Colonic mucosa (tissue), 4 donors: ENCODE data around the gene MUC2. TPM values are rescaled to one million over a fixed set of nuclear protein-coding genes. Genes with fewer than 3 reads are reported as not detected.

Experiments used
- DNase-seq: peaks from one replicate; pipeline ENCODE4 v3.0.0-alpha.2; 2020
- H3K27ac ChIP-seq: fragments of 200-600 bp; one replicate; pipeline ENCODE4 v1.8.0; 2021
- H3K27me3 ChIP-seq: fragments of 200-600 bp; one replicate; pipeline ENCODE4 v1.8.0; 2021
- H3K36me3 ChIP-seq: fragments of 200-600 bp; one replicate; pipeline ENCODE4 v1.8.0; 2021
- H3K4me1 ChIP-seq: fragments of 200-600 bp; one replicate; pipeline ENCODE4 v1.8.0; 2021; ENCODE audit warnings: mild to moderate bottlenecking
- H3K4me3 ChIP-seq: fragments of 200-600 bp; one replicate; pipeline ENCODE4 v1.8.0; 2021
- H3K9ac ChIP-seq, 2 donors: one replicate each; pipeline ENCODE4 v1.7.0; 2013; ENCODE audit warnings: control low read depth in 2 of 2, low read depth in 2 of 2, low read length in 2 of 2
- H3K9me3 ChIP-seq: fragments of 200-600 bp; one replicate; pipeline ENCODE4 v1.8.0; 2021
- CTCF ChIP-seq: fragments of 200-600 bp; IDR thresholded peaks from one replicate; pipeline ENCODE4 v1.8.0; 2022; ENCODE audit warnings: antibody characterized with exemption, mild to moderate bottlenecking
- intact Hi-C: fragments of 100-400 bp; cut with DNase I; formaldehyde crosslinking; loops from one replicate; pipeline ENCODE4 v1.14.1; 2022
- total RNA-seq, 2 donors: library from RNA; stranded (reverse); fragmentation: NEBNext Ultra II Directional in 1 of 2; extraction: Animal tissue kit (Norgen Biotek cat#: 25700) in 1 of 2; gene quantifications; one replicate each; pipeline ENCODE4 v1.2.1, GENCODE V29; 2021
- donor health status: healthy.
- donor health status: DM: no; HTN: no; CAD: no.
- donor health status: DM: no; HTN: no; CAD: no.

The MUC2 gene
- total RNA-seq, 2 donors from 2014 or later = 1,230 to 1,438 TPM

DNA sequence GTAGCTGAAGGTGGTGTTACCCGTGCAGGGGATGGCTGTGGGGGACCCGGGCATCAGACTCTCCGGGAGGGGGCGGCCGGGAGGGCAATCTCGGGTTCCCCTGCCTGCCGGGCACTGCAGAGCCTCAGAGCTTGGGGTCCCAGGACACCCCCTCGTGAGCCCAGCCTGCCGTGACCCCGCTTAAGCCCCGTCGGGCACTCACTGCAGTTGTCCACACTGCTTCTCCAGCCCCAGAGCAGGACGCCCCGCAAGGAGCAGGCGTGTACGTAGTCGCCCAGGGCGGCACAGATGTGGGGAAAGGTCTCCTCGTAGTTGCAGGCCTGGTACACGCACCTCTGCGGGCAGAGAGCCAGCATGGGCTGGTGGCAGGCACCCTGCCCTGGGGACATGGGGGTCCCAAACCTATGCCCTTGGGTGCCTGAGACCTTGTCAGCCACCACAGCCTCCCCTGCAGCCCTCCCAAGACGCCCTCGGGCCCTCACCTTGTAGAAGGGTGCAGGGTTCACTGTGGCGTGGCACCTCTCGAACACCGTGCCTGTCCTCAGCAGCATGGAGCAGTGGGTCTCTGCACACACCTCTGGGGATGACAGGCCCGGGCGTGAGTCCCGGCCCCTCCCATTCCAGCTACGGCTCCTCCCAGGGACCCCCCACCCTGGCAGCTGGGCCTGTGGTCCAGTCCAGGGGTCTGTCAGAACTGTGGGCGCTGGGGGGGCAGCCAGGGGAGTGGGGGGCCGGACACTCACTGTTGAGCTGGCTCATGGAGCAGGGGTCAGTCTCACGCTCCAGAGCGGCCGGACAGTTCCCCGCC lies 47.0 kb upstream of the MUC2 start:
- Histone ChIP-seq H3K36me3 (no peaks in the 10 kb centered on the region), H3K27ac (no peak overlapping the region), H3K27me3 (no peaks in the 10 kb centered on the region), H3K4me3 (no peak overlapping the region), H3K9ac (no peak overlapping the region), H3K4me1 (no peaks in the 10 kb centered on the region), H3K9me3 (no peaks in the 10 kb centered on the region)
- no peak for TF ChIP-seq CTCF
- no peak for DNase-seq
- intact Hi-C loops = no loop called here

DNA sequence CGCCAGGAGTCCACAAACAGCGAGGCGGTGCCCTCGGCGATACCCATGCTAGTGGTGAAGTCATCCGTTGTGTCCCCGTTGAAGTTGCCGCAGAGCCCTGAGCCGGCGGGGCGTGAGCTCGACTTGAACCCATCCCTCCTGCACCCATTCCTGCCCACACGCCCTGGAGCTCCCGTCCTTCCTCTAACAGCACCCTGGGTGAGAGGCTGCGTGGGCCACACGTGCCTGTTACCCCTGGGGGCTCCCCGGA lies 46.5 kb upstream of the MUC2 start:
- Histone ChIP-seq H3K4me3 (no peak overlapping the region), H3K9ac (no peak overlapping the region), H3K4me1 (no peaks in the 10 kb centered on the region), H3K27ac (no peak overlapping the region), H3K36me3 (no peaks in the 10 kb centered on the region), H3K9me3 (no peaks in the 10 kb centered on the region), H3K27me3 (no peaks in the 10 kb centered on the region)
- TF ChIP-seq CTCF = no peak
- no peak for DNase-seq
- intact Hi-C loops = no loop called here

- no peak overlapping the region for H3K9ac ChIP-seq
- TF ChIP-seq CTCF = no peak
- H3K4me3 ChIP-seq = no peak overlapping the region
- DNase-seq = no peak
- no peaks in the 10 kb centered on the region for H3K36me3 ChIP-seq
- no peaks in the 10 kb centered on the region for H3K27me3 ChIP-seq
- H3K9me3 ChIP-seq = no peaks in the 10 kb centered on the region
- intact Hi-C loops = no loop called here
- no peak overlapping the region for H3K27ac ChIP-seq
- no peaks in the 10 kb centered on the region for H3K4me1 ChIP-seq
Observed at GRCh38 chr11:1028616-1029015, 46.1 kb upstream of the MUC2 start.

DNA sequence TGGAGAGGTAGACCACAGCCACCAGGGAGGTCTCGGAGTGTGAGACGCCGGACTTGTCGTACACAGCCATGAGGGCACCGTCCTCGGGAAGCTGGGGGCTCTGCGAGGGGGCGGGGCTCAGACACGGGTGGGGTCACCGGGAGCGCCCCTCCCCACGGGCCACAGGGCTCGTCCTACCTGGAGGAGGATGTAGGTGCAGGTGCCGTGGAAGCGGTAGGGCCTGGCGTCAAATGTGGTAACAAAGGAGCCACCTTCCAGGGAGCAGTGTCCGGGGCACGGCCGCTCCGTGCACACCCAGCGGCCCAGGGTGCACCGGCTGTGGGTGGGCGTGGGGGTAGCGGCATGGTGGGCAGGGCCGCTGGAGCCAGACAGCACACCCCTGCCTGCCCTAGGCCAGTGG lies 45.6 kb upstream of the MUC2 start:
- intact Hi-C loops = no loop called here
- H3K36me3 ChIP-seq = no peaks in the 10 kb centered on the region
- no peak overlapping the region for H3K4me3 ChIP-seq
- no peak overlapping the region for H3K27ac ChIP-seq
- no peaks in the 10 kb centered on the region for H3K4me1 ChIP-seq
- no peak for TF ChIP-seq CTCF
- no peak for DNase-seq
- H3K9me3 ChIP-seq = no peaks in the 10 kb centered on the region
- H3K27me3 ChIP-seq = no peaks in the 10 kb centered on the region
- H3K9ac ChIP-seq = no peak overlapping the region

DNA sequence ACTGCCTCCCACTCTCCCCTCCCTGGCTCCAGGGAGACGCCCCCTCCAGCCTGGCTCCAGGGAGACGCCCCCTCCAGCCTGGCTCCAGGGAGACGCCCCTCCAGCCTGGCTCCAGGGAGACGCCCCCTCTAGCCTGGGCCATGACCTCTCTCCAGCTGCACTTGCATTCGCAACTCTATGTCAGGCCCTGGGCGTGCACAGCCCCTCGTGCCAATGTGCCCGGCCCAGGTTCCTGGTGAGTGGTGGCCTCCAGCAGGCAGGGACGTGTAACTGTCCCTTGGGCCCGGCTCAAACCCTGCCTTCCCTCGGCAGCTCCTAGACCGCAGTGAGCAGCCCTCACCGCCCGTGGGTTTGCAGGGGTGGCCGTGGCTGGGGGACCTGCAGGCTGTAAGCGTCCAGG lies 45.0 kb upstream of the MUC2 start:
- H3K9ac ChIP-seq = no peak overlapping the region
- H3K9me3 ChIP-seq = no peaks in the 10 kb centered on the region
- DNase-seq = no peak
- no peak overlapping the region for H3K27ac ChIP-seq
- no peak for TF ChIP-seq CTCF
- intact Hi-C loops = no loop called here
- no peaks in the 10 kb centered on the region for H3K4me1 ChIP-seq
- H3K27me3 ChIP-seq = no peaks in the 10 kb centered on the region
- H3K36me3 ChIP-seq = no peaks in the 10 kb centered on the region
- no peak overlapping the region for H3K4me3 ChIP-seq
